ENCODE measurements around the gene GLUD2.

Gene GLUD2

GRCh38 chrX:121093011-121093410 is 45.6 kb downstream of the GLUD2 start:
- Histone ChIP-seq H3K27me3 (ENCODE audit: control insufficient read depth, insufficient read depth, low read length, poor library complexity, severe bottlenecking) (no peaks in the 10 kb centered on the region), H3K4me3 (ENCODE audit: insufficient read depth, low read depth, low read length) (no peak overlapping the region), H3K27ac (ENCODE audit: insufficient read depth, low read depth, low read length, poor library complexity, severe bottlenecking) (no peak overlapping the region), H3K9me3 (ENCODE audit: control insufficient read depth, low read length) (no peaks in the 10 kb centered on the region), H3K36me3 (ENCODE audit: control insufficient read depth, insufficient read depth, low read length) (no peaks in the 10 kb centered on the region), H3K4me1 (ENCODE audit: control insufficient read depth, insufficient read depth, low read length) (no peaks in the 10 kb centered on the region)
- WGBS, 2 experiments = 95 to 100% methylated on average over 2 of the region's 2 CpGs

All from ectodermal cell (in vitro differentiated cells).